HG03064 (cell line): Measurements from ENCODE around the gene PCDHA7.
"Not testable (repeated sequence)": the region's sequence is repeated elsewhere in the genome, so short reads cannot be mapped to it uniquely, and the experiment has no call there.

Experiments
- ATAC-seq: cut with Tn5 transposase; IDR thresholded peaks from one replicate; pipeline ENCODE4 v1.9.1; 2021; ENCODE audit warnings: low read depth; ENCODE audit not compliant: unreplicated experiment

Gene PCDHA7

GRCh38 chr5:140857177-140857986 is 23.3 kb downstream of the PCDHA7 start:
- ATAC-seq: no peak

GRCh38 chr5:140857987-140858240 is 23.8 kb downstream of the PCDHA7 start:
- ATAC-seq: no peak

GRCh38 chr5:140862441-140863295 is 28.6 kb downstream of the PCDHA7 start:
- no peak for ATAC-seq

GRCh38 chr5:140868721-140869554 is 34.9 kb downstream of the PCDHA7 start, which contains the start of gene PCDHA11:
TSS of gene PCDHA11 (plus strand) at chr5:140868957. CDS start at chr5:140869104, 147 bp downstream.
- ATAC-seq: no peak

- no peak for ATAC-seq
These were observed 35.5 kb downstream of the PCDHA7 start for GRCh38 chr5:140869555-140869886.

- no peak for ATAC-seq
These were observed 36.4 kb downstream of the PCDHA7 start for GRCh38 chr5:140870221-140871201.

GRCh38 chr5:140875085-140876065 is 41.3 kb downstream of the PCDHA7 start, which contains the start of gene PCDHA12:
TSS of gene PCDHA12 (plus strand) at chr5:140875308. CDS start at chr5:140875473, 165 bp downstream.
- no peak for ATAC-seq

- not testable (repeated sequence) for ATAC-seq
These were observed 42.6 kb downstream of the PCDHA7 start for GRCh38 chr5:140876541-140877261.

GRCh38 chr5:140877262-140877581 is 43.2 kb downstream of the PCDHA7 start:
- no peak for ATAC-seq

- ATAC-seq: no peak
These were observed 48.0 kb downstream of the PCDHA7 start, which contains the start of gene PCDHA13 for GRCh38 chr5:140881889-140882590. TSS of gene PCDHA13 (plus strand) at chr5:140882124. CDS start at chr5:140882269, 145 bp downstream.

- ATAC-seq: no peak
These were observed 48.5 kb downstream of the PCDHA7 start for GRCh38 chr5:140882591-140882899.

- no peak for ATAC-seq
These were observed 49.3 kb downstream of the PCDHA7 start for GRCh38 chr5:140883373-140883772.

GRCh38 chr5:140883927-140884697 is 50.0 kb downstream of the PCDHA7 start:
- no peak for ATAC-seq
